H1 (cell line): ENCODE data around the gene SRRM2. TPM values are rescaled to one million over a fixed set of nuclear protein-coding genes. Genes with fewer than 3 reads are reported as not detected.

ENCODE experiments used
- CTCF ChIA-PET: fragments of 300-600 bp; sonication (Branson Sonifier 250); formaldehyde crosslinking; loops from one replicate; lab custom pipeline; 2021; ENCODE audit not compliant: partially characterized antibody; lab: Charles Lee
- POLR2A ChIA-PET: fragments of 300-600 bp; sonication (Branson Sonifier 250); formaldehyde crosslinking; loops from one replicate; lab custom pipeline; 2021; ENCODE audit warnings: inconsistent platforms; ENCODE audit not compliant: partially characterized antibody; lab: Charles Lee
- DNase-seq, 2 experiments: peaks; one replicate each; pipeline versions ENCODE4 v3.0.0 to v3.0.0-alpha.2; 2010 to 2022; ENCODE audit warnings: low spot score in 2 of 2, low read depth in 1 of 2, mixed read lengths in 1 of 2
- FAIRE-seq: peaks from 2 replicates; lab custom pipeline; 2011; peaks lifted over from hg19 to GRCh38; lab: Jason Lieb, UNC
- H2AFZ ChIP-seq: 2 replicates; pipeline ENCODE4 v1.8.1; 2012; ENCODE audit warnings: low read length, inconsistent platforms
- H2AK5ac ChIP-seq: 2 replicates; pipeline ENCODE4 v1.6.1; 2013; ENCODE audit warnings: low read depth, low read length
- H2BK120ac ChIP-seq: replicated peaks from 2 replicates; pipeline ENCODE3; 2013; ENCODE audit warnings: low read depth, low read length, inconsistent platforms
- H2BK12ac ChIP-seq: 2 replicates; pipeline ENCODE4 v1.6.1; 2013; ENCODE audit warnings: low read depth, low read length
- H2BK15ac ChIP-seq: 2 replicates; pipeline ENCODE4 v1.6.1; 2013; ENCODE audit warnings: low read length
- H2BK20ac ChIP-seq: 2 replicates; pipeline ENCODE4 v1.6.1; 2013; ENCODE audit warnings: low read length
- H2BK5ac ChIP-seq: 2 replicates; pipeline ENCODE4 v1.6.1; 2013; ENCODE audit warnings: low read depth, low read length
- H3K14ac ChIP-seq: 2 replicates; pipeline ENCODE4 v1.6.1; 2013; ENCODE audit warnings: inconsistent platforms; ENCODE audit not compliant: insufficient read length
- H3K18ac ChIP-seq: 2 replicates; pipeline ENCODE4 v1.6.1; 2013; ENCODE audit warnings: low read length; ENCODE audit errors: extremely low read depth
- H3K23ac ChIP-seq: 2 replicates; pipeline ENCODE4 v1.6.1; 2013; ENCODE audit warnings: inconsistent platforms; ENCODE audit not compliant: insufficient read length
- H3K23me2 ChIP-seq: 2 replicates; pipeline ENCODE4 v1.6.1; 2013; ENCODE audit warnings: low read depth, low read length
- H3K27ac ChIP-seq: 2 replicates; pipeline ENCODE4 v1.6.1; 2011; ENCODE audit warnings: low read depth, low read length, inconsistent platforms
- H3K27me3 ChIP-seq, 4 experiments: replicated peaks in 1 of 4; 1 replicate in 1 of 4; 2 replicates in 3 of 4; pipeline versions ENCODE4 v1.6.1 to v1.8.1; 2011 to 2013; ENCODE audit warnings: low read length in 3 of 4, mild to moderate bottlenecking in 3 of 4, inconsistent platforms in 2 of 4, mixed read lengths in 2 of 4, moderate library complexity in 1 of 4; ENCODE audit not compliant: control insufficient read depth in 3 of 4, insufficient read depth in 3 of 4; ENCODE audit errors: extremely low read depth in 1 of 4
- H3K36me3 ChIP-seq, 4 experiments: 2 replicates each; pipeline versions ENCODE4 v1.6.1 to v1.8.1; 2011 to 2013; ENCODE audit warnings: mild to moderate bottlenecking in 4 of 4, low read length in 3 of 4, moderate library complexity in 2 of 4, control low read depth in 1 of 4, inconsistent platforms in 1 of 4; ENCODE audit not compliant: insufficient read depth in 4 of 4, control insufficient read depth in 2 of 4
- H3K4ac ChIP-seq: replicated peaks from 2 replicates; pipeline ENCODE3; 2013; ENCODE audit warnings: low read length, low read depth, mixed read lengths, inconsistent platforms; ENCODE audit not compliant: insufficient read length
- H3K4me1 ChIP-seq, 4 experiments: replicated peaks in 1 of 4; 1 replicate in 1 of 4; 2 replicates in 3 of 4; pipeline versions ENCODE4 v1.6.1 to v1.8.1; 2011 to 2013; ENCODE audit warnings: low read length in 3 of 4, inconsistent platforms in 2 of 4, mixed read lengths in 1 of 4; ENCODE audit not compliant: insufficient read depth in 4 of 4, control insufficient read depth in 3 of 4
- H3K4me2 ChIP-seq, 2 experiments: 2 replicates each; pipeline versions ENCODE4 v1.6.1 to v1.8.1; 2011 to 2013; ENCODE audit warnings: low read depth in 2 of 2, low read length in 2 of 2, control low read depth in 1 of 2, inconsistent platforms in 1 of 2, mild to moderate bottlenecking in 1 of 2; ENCODE audit not compliant: insufficient read depth in 1 of 2
- H3K4me3 ChIP-seq, 4 experiments: fragments of 200-600, 300-600 bp in 1 of 4; sonication (generic), shearing (Covaris generic), sonication (Bioruptor Twin) in 1 of 4; 2 replicates each; pipeline versions ENCODE4 v1.5.1 to v1.8.1; 2011 to 2016; ENCODE audit warnings: low read length in 4 of 4, low read depth in 3 of 4, control low read depth in 2 of 4, inconsistent platforms in 2 of 4, mild to moderate bottlenecking in 2 of 4, mixed read lengths in 1 of 4, moderate library complexity in 1 of 4; ENCODE audit not compliant: insufficient read depth in 2 of 4; ENCODE audit errors: extremely low read depth in 1 of 4
- H3K56ac ChIP-seq: replicated peaks from 2 replicates; pipeline ENCODE3; 2013; ENCODE audit warnings: low read depth, mild to moderate bottlenecking, mixed read lengths, low read length, inconsistent platforms; ENCODE audit not compliant: insufficient read length
- H3K79me1 ChIP-seq: 2 replicates; pipeline ENCODE4 v1.6.1; 2013; ENCODE audit warnings: low read depth, low read length, control low read depth
- H3K79me2 ChIP-seq, 2 experiments: 2 replicates each; pipeline versions ENCODE4 v1.6.1 to v1.8.1; 2012 to 2013; ENCODE audit warnings: low read length in 2 of 2, mild to moderate bottlenecking in 2 of 2, inconsistent platforms in 1 of 2; ENCODE audit not compliant: insufficient read depth in 2 of 2, control insufficient read depth in 1 of 2
- H3K9ac ChIP-seq, 4 experiments: replicated peaks in 1 of 4; 1 replicate in 1 of 4; 2 replicates in 3 of 4; pipeline versions ENCODE4 v1.6.1 to v1.8.1; 2011 to 2013; ENCODE audit warnings: low read depth in 3 of 4, low read length in 3 of 4, control low read depth in 2 of 4, mild to moderate bottlenecking in 2 of 4, moderate library complexity in 2 of 4, inconsistent platforms in 1 of 4; ENCODE audit errors: extremely low read depth in 1 of 4
- H3K9me3 ChIP-seq, 2 experiments: 2 replicates each; pipeline versions ENCODE4 v1.6.1 to v1.8.1; 2012 to 2013; ENCODE audit warnings: mild to moderate bottlenecking in 2 of 2, moderate library complexity in 2 of 2, control low read depth in 1 of 2, inconsistent platforms in 1 of 2, low read depth in 1 of 2, low read length in 1 of 2, mixed read lengths in 1 of 2; ENCODE audit not compliant: insufficient read depth in 2 of 2
- H4K20me1 ChIP-seq, 2 experiments: replicated peaks in 1 of 2; 2 replicates each; pipeline versions ENCODE3 to v1.8.1; 2011 to 2013; ENCODE audit warnings: inconsistent platforms in 2 of 2, low read length in 2 of 2, mild to moderate bottlenecking in 1 of 2; ENCODE audit not compliant: insufficient read depth in 2 of 2, control insufficient read depth in 1 of 2
- H4K5ac ChIP-seq: 2 replicates; pipeline ENCODE4 v1.6.1; 2013; ENCODE audit warnings: low read length, low read depth, mixed read lengths, inconsistent platforms; ENCODE audit not compliant: insufficient read length
- H4K8ac ChIP-seq: 2 replicates; pipeline ENCODE4 v1.8.0; 2013; ENCODE audit warnings: mild to moderate bottlenecking, moderate library complexity, low read length, inconsistent platforms; ENCODE audit not compliant: insufficient read depth; ENCODE audit errors: extremely low read depth
- H4K91ac ChIP-seq: replicated peaks from 2 replicates; pipeline ENCODE3; 2013; ENCODE audit warnings: low read length, mixed read lengths, inconsistent platforms; ENCODE audit not compliant: insufficient read length
- CBX8 ChIP-seq: fragments of 300-800, 300-1000 bp; sonication (generic); IDR thresholded peaks from 2 replicates; pipeline ENCODE4 v1.7.1; 2016; ENCODE audit warnings: low read depth, low read length, borderline replicate concordance
- CHD2 ChIP-seq: IDR thresholded peaks from 2 replicates; pipeline ENCODE4 v1.6.1; 2012; ENCODE audit warnings: low read length, improper control_type of control experiment
- CTBP2 ChIP-seq: IDR thresholded peaks from 2 replicates; pipeline ENCODE4 v1.7.0; 2011; ENCODE audit warnings: borderline replicate concordance, mild to moderate bottlenecking, moderate library complexity, mixed read lengths, low read length; ENCODE audit not compliant: insufficient read depth, insufficient read length
- EGR1 ChIP-seq: IDR thresholded peaks from 2 replicates; pipeline ENCODE4 v1.6.1; 2011; ENCODE audit warnings: low read depth, low read length, borderline replicate concordance
- EP300 ChIP-seq, 2 experiments: IDR thresholded peaks; 1 replicate in 1 of 2; 2 replicates in 1 of 2; pipeline ENCODE4 v1.6.1; 2011 to 2012; ENCODE audit warnings: low read depth in 2 of 2, low read length in 2 of 2, mild to moderate bottlenecking in 2 of 2, borderline replicate concordance in 1 of 2, inconsistent platforms in 1 of 2, moderate library complexity in 1 of 2
- KDM1A ChIP-seq: fragments of 200-600, 300-600 bp; sonication (generic); IDR thresholded peaks from 2 replicates; pipeline ENCODE4 v1.7.1; 2016; ENCODE audit warnings: mild to moderate bottlenecking, low read length, borderline replicate concordance
- RAD21 ChIP-seq, 2 experiments: IDR thresholded peaks in 1 of 2; conservative IDR thresholded peaks in 1 of 2; 2 replicates each; pipeline ENCODE4 v1.6.1; 2011; ENCODE audit warnings: low read depth in 2 of 2, low read length in 2 of 2, improper control_type of control experiment in 1 of 2, inconsistent platforms in 1 of 2, mild to moderate bottlenecking in 1 of 2, moderate library complexity in 1 of 2
- WGBS, 2 experiments: shearing (Covaris generic) in 1 of 2; methylation state at CpG; one replicate each; pipeline versions ENCODE4 v1.1.6 to v1.1.7; 2013 to 2015; ENCODE audit warnings: low lambda C conversion rate in 2 of 2, mixed read lengths in 2 of 2, inconsistent platforms in 1 of 2, low coverage in 1 of 2, missing lambda C conversion rate in 1 of 2; ENCODE audit not compliant: insufficient replicate concordance in 2 of 2, insufficient coverage in 1 of 2, insufficient read length in 1 of 2; ENCODE audit errors: extremely low coverage in 1 of 2, missing lambda C conversion rate in 1 of 2; 5-methylcytosine and 5-hydroxymethylcytosine counted together
- polyA plus RNA-seq, 7 experiments: library from polyadenylated mRNA; depleted of rRNA in 3 of 7; stranded (reverse) in 5 of 7; unstranded in 2 of 7; fragments of >200 nt in 5 of 7; fragments of 200-250 nt in 2 of 7; gene quantifications; 1 replicate in 5 of 7; 2 replicates in 1 of 7; 4 replicates in 1 of 7; pipeline versions ENCODE4 v1.2.1 to v1.2.3, GENCODE V29; 2011 to 2013; ENCODE audit warnings: missing spikeins in 2 of 7, mixed read lengths in 2 of 7
- total RNA-seq: library from RNA; stranded (reverse); fragmentation: NEBNext Ultra II Directional; extraction: Animal tissue kit (Norgen Biotek cat#: 25700); gene quantifications from 2 replicates; pipeline ENCODE4 v1.2.1, GENCODE V29; 2021
- TF ChIP-seq, protein P1 (sequence below), 3 experiments: IDR thresholded peaks; 1 replicate in 2 of 3; 2 replicates in 1 of 3; pipeline versions ENCODE4 v1.5.1 to v1.6.1; 2011; ENCODE audit warnings: low read length in 3 of 3, mild to moderate bottlenecking in 3 of 3, inconsistent platforms in 2 of 3, low read depth in 1 of 3, moderate library complexity in 1 of 3; ENCODE audit not compliant: insufficient read depth in 1 of 3; ENCODE audit errors: control extremely low read depth in 1 of 3

The SRRM2 gene
- total and polyA plus RNA-seq, 2 of the 8 experiments (the other 6 are each of a cell fraction or from before 2014, with no cell fraction given), result 300 to 579 TPM

DNA sequence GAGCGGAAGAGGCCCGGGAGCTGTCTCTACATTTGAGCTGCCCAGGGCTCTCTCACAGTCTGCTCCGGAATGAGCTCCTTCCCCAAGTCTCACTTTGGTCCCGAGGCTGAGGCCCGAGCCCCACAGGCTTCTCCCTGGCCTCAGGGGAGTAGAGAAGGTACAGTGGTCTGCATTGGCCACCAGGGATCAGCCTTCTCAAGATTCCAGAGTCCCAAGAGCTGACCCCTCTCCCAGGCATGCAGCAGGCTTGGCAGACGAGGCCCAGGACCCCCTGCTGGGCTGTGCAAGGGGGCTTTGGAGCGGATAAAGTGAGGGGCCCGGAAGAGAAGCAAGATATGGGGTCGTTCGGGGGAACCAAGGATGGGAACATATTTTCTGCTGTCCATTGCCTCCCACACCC, 35.5 kb upstream of the SRRM2 start:
- no peak overlapping the region for H2BK20ac ChIP-seq
- H3K14ac ChIP-seq, result no peak overlapping the region
- no peak overlapping the region for H2BK5ac ChIP-seq
- H3K18ac ChIP-seq, result no peak overlapping the region
- no peak overlapping the region for H3K23ac ChIP-seq
- no peak overlapping the region for H2AFZ ChIP-seq
- DNase-seq (no peak), FAIRE-seq (no peak)
- no peaks in the 10 kb centered on the region for H3K79me2 ChIP-seq
- H3K4me3 ChIP-seq, result no peak overlapping the region
- H3K9me3 ChIP-seq, result no peaks in the 10 kb centered on the region
- no peak overlapping the region for H2BK15ac ChIP-seq
- no peak overlapping the region for H2BK12ac ChIP-seq
- peaks cover 2 to 5% of the 10 kb centered on the region in 2 experiments for H4K20me1 ChIP-seq
- 84% methylated on average over 8 of the region's 10 CpGs; no CpG with 5 or more reads in 1 of the 2 experiments for WGBS, 2 experiments
- CTCF ChIA-PET, result interaction anchor here (1.1 kb wide), 1 partner anchor 67 kb away, joined by 3 read pairs; no protein-coding TSS in a partner anchor
- no peak overlapping the region for H4K5ac ChIP-seq
- no peak overlapping the region for H3K4me2 ChIP-seq
- H3K36me3 ChIP-seq, result no peaks in the 10 kb centered on the region
- H3K9ac ChIP-seq, result no peak overlapping the region
- no peak overlapping the region for H3K27ac ChIP-seq
- H3K23me2 ChIP-seq, result no peaks in the 10 kb centered on the region; the same call in 1 of the 2 replicates
- no peak overlapping the region for H2AK5ac ChIP-seq
- H2BK120ac ChIP-seq, result no peak overlapping the region
- no peaks in the 10 kb centered on the region; a peak in 1 of 7 replicates for H3K27me3 ChIP-seq
- no peaks in the 10 kb centered on the region for H3K79me1 ChIP-seq
- no peak overlapping the region for H4K91ac ChIP-seq
- TF ChIP-seq EGR1 (no peak), CHD2 (no peak), RAD21 (IDR thresholded peaks at IDR 0.05 in 1 of 2, conservative IDR thresholded peaks at IDR 0.05 in 1 of 2; ENCODE audit: low read depth in 2 of 2, low read length in 2 of 2) (peak in 1 of 2 experiments; percentile 29; a peak in 1 of 4 replicates), KDM1A (no peak), CBX8 (no peak), CTBP2 (no peak), EP300 (IDR thresholded peaks at IDR 0.05; ENCODE audit: borderline replicate concordance in 1 of 2, low read depth in 2 of 2, low read length in 2 of 2) (no peak)
- TF ChIP-seq, protein P1, sequence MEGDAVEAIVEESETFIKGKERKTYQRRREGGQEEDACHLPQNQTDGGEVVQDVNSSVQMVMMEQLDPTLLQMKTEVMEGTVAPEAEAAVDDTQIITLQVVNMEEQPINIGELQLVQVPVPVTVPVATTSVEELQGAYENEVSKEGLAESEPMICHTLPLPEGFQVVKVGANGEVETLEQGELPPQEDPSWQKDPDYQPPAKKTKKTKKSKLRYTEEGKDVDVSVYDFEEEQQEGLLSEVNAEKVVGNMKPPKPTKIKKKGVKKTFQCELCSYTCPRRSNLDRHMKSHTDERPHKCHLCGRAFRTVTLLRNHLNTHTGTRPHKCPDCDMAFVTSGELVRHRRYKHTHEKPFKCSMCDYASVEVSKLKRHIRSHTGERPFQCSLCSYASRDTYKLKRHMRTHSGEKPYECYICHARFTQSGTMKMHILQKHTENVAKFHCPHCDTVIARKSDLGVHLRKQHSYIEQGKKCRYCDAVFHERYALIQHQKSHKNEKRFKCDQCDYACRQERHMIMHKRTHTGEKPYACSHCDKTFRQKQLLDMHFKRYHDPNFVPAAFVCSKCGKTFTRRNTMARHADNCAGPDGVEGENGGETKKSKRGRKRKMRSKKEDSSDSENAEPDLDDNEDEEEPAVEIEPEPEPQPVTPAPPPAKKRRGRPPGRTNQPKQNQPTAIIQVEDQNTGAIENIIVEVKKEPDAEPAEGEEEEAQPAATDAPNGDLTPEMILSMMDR (IDR thresholded peaks at IDR 0.05; ENCODE audit: control extremely low read depth in 1 of 3, insufficient read depth in 1 of 3, low read depth in 1 of 3, low read length in 3 of 3), result peak in 2 of 3 experiments; percentile 7 to 25; a peak in 2 of 4 replicates
- TF ChIP-seq, all 59 proteins: peak for 2
- POLR2A ChIA-PET, result interaction anchor here (1.2 to 1.6 kb wide), 2 partner anchors 35 to 36 kb away, joined by 3 to 4 read pairs; no protein-coding TSS in a partner anchor
- Histone ChIP-seq H3K56ac (no peak overlapping the region), H3K4ac (no peak overlapping the region), H3K4me1 (peaks cover 0 to 12% (median 5%) of the 10 kb centered on the region in 4 experiments; a peak in 4 of 7 replicates), H4K8ac (no peak overlapping the region)
